Myocyte (in vitro differentiated cells): Measurements from ENCODE around the gene TPI1. TPM values are rescaled to one million over a fixed set of nuclear protein-coding genes. Genes with fewer than 3 reads are reported as not detected.
A peak's percentile ranks its signal among the peaks of the same experiment; 100 is the strongest.
"Not testable (repeated sequence)": the region's sequence is repeated elsewhere in the genome, so short reads cannot be mapped to it uniquely, and the experiment has no call there.

Experiments
- DNase-seq: peaks from one replicate; pipeline ENCODE4 v3.0.0-alpha.2; 2012; ENCODE audit warnings: low read depth
- total RNA-seq: library from RNA; depleted of rRNA; stranded (reverse); fragments of >200 nt; gene quantifications from 2 replicates; pipeline ENCODE4 v1.2.3, GENCODE V29; 2014

TPI1 gene
- total RNA-seq, 1 donor from 2014 or later, result 1,161 TPM

- DNase-seq, result peak; percentile 96
These were observed 23.7 kb downstream of the TPI1 start for GRCh38 chr12:6890789-6891645.

- DNase-seq, result no peak
These were observed 24.3 kb downstream of the TPI1 start for GRCh38 chr12:6891646-6892001.

- not testable (repeated sequence) for DNase-seq
These were observed 25.4 kb downstream of the TPI1 start for GRCh38 chr12:6892683-6893082.

- no peak for DNase-seq
These were observed 27.0 kb downstream of the TPI1 start for GRCh38 chr12:6894321-6894720.

DNA sequence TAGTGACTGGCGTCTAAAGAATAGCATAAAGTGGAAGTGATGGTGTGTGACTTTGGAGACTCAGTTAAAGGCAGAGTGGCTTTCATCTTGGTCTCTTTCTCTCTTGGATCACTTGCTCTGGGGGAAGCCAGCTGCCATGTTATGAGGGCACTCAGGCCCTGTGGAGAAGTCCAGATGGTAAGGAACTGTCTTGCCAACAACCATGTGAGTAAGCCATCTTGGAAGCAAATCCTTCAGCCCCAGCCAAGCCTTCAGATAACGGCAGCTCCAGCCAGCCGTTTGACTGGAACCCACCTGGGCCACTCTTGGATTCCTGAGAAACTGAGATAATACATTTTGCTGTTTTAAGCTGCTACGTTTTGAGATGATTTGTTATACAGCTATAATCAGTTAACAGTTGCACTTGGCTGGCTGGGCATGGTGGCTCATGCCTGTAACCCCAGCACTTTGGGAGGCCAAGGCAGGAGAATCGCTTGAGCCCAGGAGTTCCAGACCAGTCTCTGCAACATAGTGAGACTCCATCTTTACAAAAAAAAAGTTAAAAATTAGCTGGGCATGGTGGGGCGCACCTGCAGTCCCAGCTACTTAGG lies 29.6 kb downstream of the TPI1 start:
- no peak for DNase-seq

DNA sequence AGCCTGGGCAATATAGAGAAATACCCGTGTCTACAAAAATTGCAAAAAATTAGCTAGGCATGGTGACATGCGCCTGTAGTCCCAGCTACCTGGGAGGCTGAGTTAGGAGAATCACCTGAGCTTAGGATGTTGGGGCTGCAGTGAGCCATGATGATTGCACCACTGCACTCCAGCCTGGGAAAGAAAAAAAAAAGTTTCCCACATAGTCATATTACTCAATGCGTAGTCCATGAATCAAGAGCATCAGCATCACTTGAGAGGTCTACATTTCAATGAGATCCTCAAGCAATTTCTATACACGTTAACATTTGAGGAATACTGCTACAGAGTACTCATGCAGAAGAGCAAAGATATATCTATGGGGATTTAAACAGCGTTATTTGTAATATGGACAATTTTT lies 32.1 kb downstream of the TPI1 start:
- DNase-seq, result no peak

DNA sequence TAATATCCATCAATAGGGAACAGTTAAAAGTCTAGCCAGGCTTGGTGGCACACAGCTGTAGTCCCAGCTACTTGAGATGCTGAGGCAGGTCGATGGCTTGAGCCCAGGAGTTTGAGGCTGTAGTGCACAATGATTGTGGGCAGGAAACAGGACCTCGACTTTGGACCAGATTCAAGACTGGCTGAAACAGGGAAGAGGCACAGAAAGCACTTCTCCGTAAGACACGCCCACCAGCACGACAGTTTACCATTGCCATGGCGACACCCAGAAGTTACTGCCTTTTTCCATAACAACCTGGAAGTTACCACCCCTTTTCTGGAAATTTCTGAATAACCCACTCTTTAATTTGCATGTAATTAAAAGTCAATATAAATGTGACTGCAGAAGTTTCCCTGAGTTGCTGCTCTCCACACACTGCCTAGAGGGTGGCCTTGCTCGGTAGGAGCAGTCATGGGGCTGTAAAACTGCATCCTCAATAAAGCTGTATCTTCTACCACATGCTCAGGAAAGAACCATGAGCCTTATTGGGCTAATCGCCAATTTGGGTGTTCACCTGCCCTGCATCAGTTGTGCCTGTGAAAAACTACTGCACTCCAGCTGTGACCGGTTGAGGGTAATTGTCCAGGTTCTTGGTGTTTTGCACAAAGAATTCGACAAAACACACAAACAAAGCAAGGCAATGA lies 32.6 kb downstream of the TPI1 start:
- peak; percentile 28 for DNase-seq

DNA sequence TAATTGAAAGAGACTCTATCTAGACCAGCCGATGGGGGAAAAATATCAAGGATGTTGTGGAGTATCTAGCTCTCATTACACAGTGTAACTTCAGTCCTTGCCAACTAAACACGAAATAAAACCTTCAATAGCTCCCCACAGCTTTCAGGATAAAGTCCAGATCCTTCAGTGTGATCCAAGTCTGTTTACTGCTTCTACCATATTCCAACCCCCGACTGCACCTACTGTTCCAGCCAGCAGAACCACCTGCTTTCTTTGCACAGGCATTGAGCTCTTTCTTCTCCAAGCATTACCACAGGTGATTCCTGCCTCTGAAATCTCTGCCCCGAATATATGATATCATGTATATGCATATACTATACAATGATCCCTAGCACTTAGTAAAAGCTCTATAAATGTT lies 35.1 kb downstream of the TPI1 start:
- no peak for DNase-seq

DNA sequence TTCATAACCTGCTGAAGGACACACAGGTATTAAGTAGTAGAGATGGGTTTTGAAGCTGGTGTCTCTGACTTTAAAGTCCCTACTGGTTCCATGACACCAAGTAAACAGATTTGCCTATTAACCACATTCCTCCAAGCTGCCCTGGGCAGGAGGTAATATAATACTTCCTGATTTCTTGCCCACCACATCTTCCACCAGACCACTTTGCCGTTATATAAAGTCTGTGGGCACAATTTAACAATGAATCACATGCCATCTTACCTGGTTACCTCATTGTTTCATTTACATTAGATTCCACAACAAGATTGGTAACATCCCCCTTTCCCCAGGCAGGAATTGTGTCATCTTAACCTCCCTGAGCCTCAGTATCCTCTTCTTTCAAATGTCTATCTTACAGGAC lies 36.4 kb downstream of the TPI1 start:
- DNase-seq, result no peak

- peak; percentile 95 for DNase-seq
These were observed 37.2 kb downstream of the TPI1 start, which contains the start of gene LRRC23 for GRCh38 chr12:6904280-6905276. Gene LRRC23, plus strand, starts transcription at chr12:6904822. Its CDS starts 812 bp downstream, at chr12:6905634.

DNA sequence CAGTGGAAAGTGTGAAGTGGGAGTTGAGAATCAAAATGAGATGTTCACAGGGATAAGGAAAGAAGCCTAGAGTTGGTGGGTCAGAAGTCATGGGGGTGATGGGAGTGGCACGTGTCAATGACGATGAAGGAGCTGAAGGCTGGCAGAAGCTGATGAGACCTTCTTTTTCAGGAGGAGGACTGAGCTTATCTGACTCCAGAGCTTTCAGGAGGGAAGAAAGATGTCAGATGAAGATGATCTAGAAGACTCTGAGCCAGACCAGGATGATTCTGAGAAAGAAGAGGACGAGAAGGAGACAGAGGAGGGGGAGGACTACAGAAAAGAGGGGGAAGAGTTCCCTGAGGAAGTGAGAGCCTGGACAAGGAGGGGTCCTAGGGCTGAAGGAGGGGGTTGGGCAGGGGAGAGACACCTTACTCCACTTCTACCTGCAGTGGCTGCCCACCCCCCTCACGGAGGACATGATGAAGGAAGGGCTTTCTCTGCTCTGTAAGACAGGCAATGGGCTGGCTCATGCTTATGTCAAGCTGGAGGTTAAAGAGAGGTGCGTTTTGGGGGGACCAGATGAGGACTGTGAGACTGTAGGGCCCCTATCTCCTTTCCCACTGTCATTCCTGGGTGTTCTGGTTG lies 38.2 kb downstream of the TPI1 start:
- no peak for DNase-seq

- not testable (repeated sequence) for DNase-seq
These were observed 40.8 kb downstream of the TPI1 start for GRCh38 chr12:6908141-6908540.

DNA sequence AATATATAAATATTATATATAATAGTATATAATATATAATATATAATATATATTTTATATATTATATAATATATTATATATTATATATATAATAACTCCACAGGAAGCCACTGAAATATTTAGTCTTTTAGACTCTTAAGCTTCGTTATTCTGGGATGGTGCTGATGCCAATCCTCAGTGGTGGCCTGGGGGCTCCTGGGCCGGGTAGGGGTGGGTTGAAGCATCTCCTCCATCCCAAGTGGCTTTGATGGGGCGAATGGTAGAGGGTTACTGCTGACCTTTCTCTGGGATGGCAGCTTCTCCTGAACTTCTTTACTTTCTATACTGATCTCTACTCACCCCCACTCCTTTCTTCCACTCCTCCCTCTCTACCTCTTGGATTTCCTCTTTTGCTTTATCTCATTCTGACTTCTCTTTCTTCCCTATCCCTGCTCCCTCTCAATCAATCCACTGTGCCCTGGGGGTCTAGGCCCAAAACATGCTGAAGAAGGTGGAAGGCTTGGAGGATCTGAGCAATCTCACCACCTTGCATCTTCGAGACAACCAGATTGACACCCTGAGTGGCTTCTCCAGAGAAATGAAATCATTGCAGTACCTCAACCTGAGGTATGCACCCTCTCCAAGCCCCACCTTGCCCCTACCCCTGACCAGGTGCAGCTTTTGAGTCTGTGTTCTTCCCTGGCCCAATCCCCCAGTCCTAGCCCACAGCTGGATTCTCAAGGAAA lies 42.3 kb downstream of the TPI1 start:
- DNase-seq, result no peak

- DNase-seq, result no peak
These were observed 45.0 kb downstream of the TPI1 start for GRCh38 chr12:6912164-6912935.

DNA sequence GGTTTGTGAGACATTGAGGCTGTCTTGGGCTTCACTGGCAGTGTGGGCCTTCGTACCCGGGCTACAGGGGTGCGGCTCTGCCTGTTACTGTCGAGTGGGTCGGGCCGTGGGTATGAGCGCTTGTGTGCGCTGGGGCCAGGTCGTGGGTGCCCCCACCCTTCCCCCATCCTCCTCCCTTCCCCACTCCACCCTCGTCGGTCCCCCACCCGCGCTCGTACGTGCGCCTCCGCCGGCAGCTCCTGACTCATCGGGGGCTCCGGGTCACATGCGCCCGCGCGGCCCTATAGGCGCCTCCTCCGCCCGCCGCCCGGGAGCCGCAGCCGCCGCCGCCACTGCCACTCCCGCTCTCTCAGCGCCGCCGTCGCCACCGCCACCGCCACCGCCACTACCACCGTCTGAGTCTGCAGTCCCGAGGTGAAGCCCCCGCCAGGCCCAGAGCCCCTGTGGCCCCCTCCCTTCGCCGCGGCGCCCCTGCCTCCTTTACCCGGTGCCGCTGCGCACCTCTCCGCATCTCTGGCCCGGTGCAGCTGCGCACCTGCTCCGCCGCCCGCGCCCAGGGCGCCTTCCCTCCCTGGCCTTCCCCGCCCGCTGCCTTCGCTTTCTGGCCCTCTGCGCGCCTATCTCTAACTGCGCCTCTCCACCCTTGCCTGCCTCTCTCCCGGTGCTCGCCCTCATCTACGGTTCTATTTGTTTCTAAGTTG lies 47.1 kb downstream of the TPI1 start, which contains the start of gene ENO2:
Gene ENO2 (plus strand): TSS at position 335 of the 701 bp plus-strand sequence. CDS start 1,253 bp downstream, outside the sequence.
- DNase-seq, result peak; percentile 66

- DNase-seq, result no peak
These were observed 47.8 kb downstream of the TPI1 start for GRCh38 chr12:6914947-6915788.

- DNase-seq, result no peak
These were observed 48.5 kb downstream of the TPI1 start for GRCh38 chr12:6915789-6916285.
